ENCODE data around the gene SLC34A3. TPM values are rescaled to one million over a fixed set of nuclear protein-coding genes. Genes with fewer than 3 reads are reported as not detected.

Gene SLC34A3
- total RNA-seq, 4 donors from 2014 or later = 0.11 to 1.7 (median 0.38) TPM; not detected in 1

DNA sequence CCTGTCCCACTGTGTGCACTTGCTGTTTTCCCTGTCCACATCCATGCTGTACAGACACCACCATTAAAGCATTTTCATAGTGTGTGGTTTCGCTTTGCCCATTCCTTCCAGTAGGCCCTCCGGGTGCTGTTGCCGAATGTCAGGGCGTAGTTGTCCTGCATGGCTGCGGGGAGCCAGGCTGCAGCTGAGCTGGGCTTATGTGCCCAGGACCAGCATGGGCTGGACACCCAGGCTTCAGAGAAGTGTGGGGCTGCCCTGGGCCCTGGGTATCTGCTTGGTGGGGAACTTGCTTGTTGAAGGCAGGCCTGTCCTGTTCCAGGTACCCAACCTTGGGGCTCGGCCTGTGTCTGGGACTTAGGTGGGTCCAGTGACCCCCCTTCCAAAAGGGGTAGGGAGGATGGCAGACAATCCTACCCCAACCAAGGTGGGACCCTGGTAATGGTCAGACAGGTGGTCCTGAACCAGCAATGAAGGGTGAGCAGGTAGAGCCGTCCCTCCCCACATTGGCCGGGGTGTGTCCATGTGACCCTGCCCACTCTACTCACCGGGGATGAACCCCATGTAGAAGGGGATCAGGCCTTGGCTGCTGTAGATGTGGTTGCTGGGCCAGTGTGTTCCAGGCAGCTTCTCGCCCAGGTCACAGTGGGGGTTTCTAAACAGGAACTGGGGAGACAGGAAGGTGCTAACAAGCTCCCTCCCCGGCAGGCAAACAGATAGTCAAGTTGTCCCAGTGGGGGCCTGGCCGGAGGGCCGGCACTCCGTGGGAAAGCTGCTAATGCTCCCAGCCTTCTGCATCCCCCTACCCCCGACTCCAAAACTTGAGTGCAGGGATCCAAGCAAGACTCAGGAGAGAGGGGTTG is 13.2 kb downstream of the SLC34A3 start:
- Histone ChIP-seq H3K27me3 (no peaks in the 10 kb centered on the region), H3K36me3 (peaks cover 6 to 21% (median 21%) of the 10 kb centered on the region in 3 donors), H3K9me3 (no peaks in the 10 kb centered on the region), H3K4me1 (peaks cover 30 to 64% (median 37%) of the 10 kb centered on the region in 3 donors), H3K27ac (peak overlapping the region in 2 of 4 donors; percentile 4 to 12), H3K4me3 (no peak overlapping the region)
- DNase-seq = no peak
- intact Hi-C loops (cut with DNase I) = no loop called here
- 56 to 83% methylated on average over 1 to 7 of the region's 15 CpGs for WGBS, 2 donors
- no peak for TF ChIP-seq POLR2A (IDR thresholded peaks at IDR 0.05)
- TF ChIP-seq, protein P1, sequence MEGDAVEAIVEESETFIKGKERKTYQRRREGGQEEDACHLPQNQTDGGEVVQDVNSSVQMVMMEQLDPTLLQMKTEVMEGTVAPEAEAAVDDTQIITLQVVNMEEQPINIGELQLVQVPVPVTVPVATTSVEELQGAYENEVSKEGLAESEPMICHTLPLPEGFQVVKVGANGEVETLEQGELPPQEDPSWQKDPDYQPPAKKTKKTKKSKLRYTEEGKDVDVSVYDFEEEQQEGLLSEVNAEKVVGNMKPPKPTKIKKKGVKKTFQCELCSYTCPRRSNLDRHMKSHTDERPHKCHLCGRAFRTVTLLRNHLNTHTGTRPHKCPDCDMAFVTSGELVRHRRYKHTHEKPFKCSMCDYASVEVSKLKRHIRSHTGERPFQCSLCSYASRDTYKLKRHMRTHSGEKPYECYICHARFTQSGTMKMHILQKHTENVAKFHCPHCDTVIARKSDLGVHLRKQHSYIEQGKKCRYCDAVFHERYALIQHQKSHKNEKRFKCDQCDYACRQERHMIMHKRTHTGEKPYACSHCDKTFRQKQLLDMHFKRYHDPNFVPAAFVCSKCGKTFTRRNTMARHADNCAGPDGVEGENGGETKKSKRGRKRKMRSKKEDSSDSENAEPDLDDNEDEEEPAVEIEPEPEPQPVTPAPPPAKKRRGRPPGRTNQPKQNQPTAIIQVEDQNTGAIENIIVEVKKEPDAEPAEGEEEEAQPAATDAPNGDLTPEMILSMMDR (IDR thresholded peaks at IDR 0.05) = no peak

GRCh38 chr9:137244486-137245449 is 14.1 kb downstream of the SLC34A3 start:
- WGBS, 2 donors = 51% methylated on average over 7 of the region's 36 CpGs; no CpG with 5 or more reads in 1 of the 2 donors
- H3K36me3 ChIP-seq = peaks cover 6 to 21% (median 21%) of the 10 kb centered on the region in 3 donors
- no peak for DNase-seq
- H3K9me3 ChIP-seq = no peaks in the 10 kb centered on the region
- peaks cover 28 to 55% (median 30%) of the 10 kb centered on the region in 3 donors for H3K4me1 ChIP-seq
- peak overlapping the region in 1 of 4 donors; percentile 4 for H3K27ac ChIP-seq
- intact Hi-C loops (cut with DNase I) = no loop called here
- no peaks in the 10 kb centered on the region for H3K27me3 ChIP-seq
- TF ChIP-seq POLR2A (IDR thresholded peaks at IDR 0.05) = no peak
- TF ChIP-seq, protein P1 (IDR thresholded peaks at IDR 0.05) = no peak
- no peak overlapping the region for H3K4me3 ChIP-seq

DNA sequence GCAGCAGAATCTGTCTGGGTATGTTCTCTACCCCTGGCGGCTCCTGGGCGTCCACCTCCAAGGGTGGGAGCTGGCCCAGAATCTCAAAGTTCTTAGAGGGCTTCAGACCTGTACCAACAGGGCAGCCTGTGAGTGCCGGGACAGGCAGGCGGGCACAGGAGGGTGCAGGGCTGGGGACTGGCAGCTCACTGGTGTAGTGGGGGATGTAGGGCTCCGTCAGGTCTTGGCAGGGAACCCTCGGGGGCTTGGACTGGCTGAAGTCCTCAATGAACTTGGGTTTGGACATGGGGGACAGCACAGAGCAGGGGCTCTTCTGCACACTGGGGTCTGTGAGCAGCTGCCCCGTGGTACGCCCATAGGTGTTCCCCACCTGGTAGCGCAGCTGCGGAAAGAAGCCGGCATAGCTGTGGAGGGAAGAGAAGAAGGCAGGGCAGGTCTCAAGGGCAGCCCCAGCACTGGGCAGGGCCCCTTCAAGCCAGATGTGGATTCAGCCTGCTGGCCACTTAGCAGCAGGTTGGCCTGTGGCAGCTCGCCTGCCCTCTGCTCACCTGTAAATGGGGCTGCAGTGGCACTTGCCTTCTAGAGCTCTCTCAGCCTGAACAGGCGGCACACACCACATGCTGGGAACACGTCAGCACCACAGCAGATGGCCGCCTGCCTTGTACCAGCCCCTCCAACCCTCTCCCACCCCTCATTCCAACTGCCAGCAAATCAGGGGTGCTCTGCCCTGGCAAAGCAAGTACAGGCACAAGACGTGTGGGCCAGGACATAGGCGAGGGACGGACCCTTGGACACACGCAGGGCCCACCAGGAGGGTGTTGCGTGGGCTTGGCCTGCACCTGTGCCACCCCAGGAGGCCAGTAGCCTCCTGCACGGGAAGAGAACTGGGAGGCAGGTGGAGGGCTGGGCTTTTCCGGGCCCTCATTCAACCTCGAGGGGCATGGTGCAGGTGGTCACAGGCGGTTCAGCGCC is 15.0 kb downstream of the SLC34A3 start:
- intact Hi-C loops (cut with DNase I) = no loop called here
- TF ChIP-seq, protein P1 (IDR thresholded peaks at IDR 0.05) = no peak
- TF ChIP-seq POLR2A (IDR thresholded peaks at IDR 0.05) = no peak

GRCh38 chr9:137247135-137247915 is 16.6 kb downstream of the SLC34A3 start:
- no peak overlapping the region for H3K27ac ChIP-seq
- H3K27me3 ChIP-seq = peaks cover 0 to 6% (median 0%) of the 10 kb centered on the region in 4 donors
- intact Hi-C loops (cut with DNase I) = no loop called here
- H3K9me3 ChIP-seq = no peaks in the 10 kb centered on the region
- TF ChIP-seq POLR2A (IDR thresholded peaks at IDR 0.05) = no peak
- TF ChIP-seq, protein P1 (IDR thresholded peaks at IDR 0.05) = no peak
- no peak overlapping the region for H3K4me3 ChIP-seq
- peaks cover 23 to 39% (median 23%) of the 10 kb centered on the region in 3 donors for H3K4me1 ChIP-seq
- peaks cover 6 to 15% (median 13%) of the 10 kb centered on the region in 3 donors for H3K36me3 ChIP-seq
- no peak for DNase-seq
- WGBS, 2 donors = 84% methylated on average over 12 of the region's 20 CpGs

More for the DNA sequence above, 15.0 kb downstream of the SLC34A3 start:
- H3K4me1 ChIP-seq = peaks cover 26 to 46% (median 30%) of the 10 kb centered on the region in 3 donors
- no peak overlapping the region for H3K27ac ChIP-seq
- peaks cover 6 to 21% (median 21%) of the 10 kb centered on the region in 3 donors for H3K36me3 ChIP-seq
- H3K4me3 ChIP-seq = no peak overlapping the region
- H3K27me3 ChIP-seq = peaks cover 0 to 2% (median 0%) of the 10 kb centered on the region in 4 donors
- DNase-seq = no peak
- no peaks in the 10 kb centered on the region for H3K9me3 ChIP-seq
- WGBS, 2 donors = 87 to 88% methylated on average over 8 to 10 of the region's 25 CpGs

Measured in esophagus squamous epithelium (tissue), 5 donors.